ENCODE data around the gene KRTAP19-8. TPM values are rescaled to one million over a fixed set of nuclear protein-coding genes. Genes with fewer than 3 reads are reported as not detected.

Gene KRTAP19-8
- not detected for total RNA-seq
- polyA plus RNA-seq = not detected
- total RNA-seq = not detected

GRCh38 chr21:31038376-31038775 is at the start of gene KRTAP19-8:
TSS of gene KRTAP19-8 (minus strand) at chr21:31038476. CDS start at chr21:31038443, 33 bp downstream.
- Mint-ChIP-seq H3K9me3 (peaks cover 0 to 10% (median 3%) of the 10 kb centered on the region in 11 donors), H3K4me1 (no peaks in the 10 kb centered on the region), H3K4me3 (no peak within 1 kb of the TSS), H3K27ac (no peak within 1 kb of the TSS), H3K36me3 (peaks cover 0 to 3% (median 0%) of the 10 kb centered on the region in 5 donors), H3K27me3 (peaks cover 11 to 32% (median 20%) of the 10 kb centered on the region in 5 donors)
- CTCF ChIA-PET = no interaction called here
- intact Hi-C loops (cut with micrococcal nuclease) = no loop called here
- H3K4me1 ChIP-seq (ENCODE audit: control insufficient read depth in 2 of 2, insufficient read depth in 2 of 2, low read length in 2 of 2) = no peaks in the 10 kb centered on the region
- no peaks in the 10 kb centered on the region for H3K36me3 ChIP-seq (ENCODE audit: control insufficient read depth in 2 of 3, insufficient read depth in 3 of 3, low read length in 3 of 3)
- H3K27ac ChIP-seq (ENCODE audit: low read depth, low read length) = no peak within 1 kb of the TSS
- DNase-seq (no peak), ATAC-seq (no peak)
- POLR2A ChIA-PET = no interaction called here
- no peaks in the 10 kb centered on the region for H3K27me3 ChIP-seq (ENCODE audit: control insufficient read depth in 2 of 2, insufficient read depth in 2 of 2, low read length in 2 of 2)
- no peaks in the 10 kb centered on the region for H3K9me3 ChIP-seq (ENCODE audit: control insufficient read depth in 2 of 3, low read length in 3 of 3)
- no peak within 1 kb of the TSS for H3K4me3 ChIP-seq (ENCODE audit: low read length)

- no peaks in the 10 kb centered on the region for H3K9me3 ChIP-seq (ENCODE audit: control insufficient read depth in 2 of 3, low read length in 3 of 3)
- H3K4me1 Mint-ChIP-seq = peaks cover 0 to 17% (median 9%) of the 10 kb centered on the region in 7 donors
- H3K36me3 Mint-ChIP-seq = no peaks in the 10 kb centered on the region
- peak overlapping the region in 1 of 9 donors; percentile 39 for H3K27ac Mint-ChIP-seq
- no peaks in the 10 kb centered on the region for H3K27me3 ChIP-seq (ENCODE audit: control insufficient read depth in 2 of 2, insufficient read depth in 2 of 2, low read length in 2 of 2)
- intact Hi-C loops (cut with micrococcal nuclease) = loop anchor here (2.0 to 5.0 kb wide), 3 partner anchors 583 to 1996 kb away; no protein-coding TSS in a partner anchor
- no peaks in the 10 kb centered on the region for H3K36me3 ChIP-seq (ENCODE audit: control insufficient read depth in 2 of 3, insufficient read depth in 3 of 3, low read length in 3 of 3)
- H3K4me1 ChIP-seq (ENCODE audit: control insufficient read depth in 2 of 2, insufficient read depth in 2 of 2, low read length in 2 of 2) = no peaks in the 10 kb centered on the region
- ATAC-seq = no peak
- CTCF ChIA-PET = interaction anchor here (0.8 to 0.9 kb wide), 2 partner anchors 10 to 1043 kb away, joined by 4 read pairs; no protein-coding TSS in a partner anchor
- peak overlapping the region in 6 of 10 donors; percentile 10 to 60 (median 44) for H3K4me3 Mint-ChIP-seq
- H3K27ac ChIP-seq (ENCODE audit: low read depth, low read length) = no peak overlapping the region
- no peak overlapping the region for H3K4me3 ChIP-seq (ENCODE audit: low read length)
- peaks cover 0 to 36% (median 4%) of the 10 kb centered on the region in 5 donors for H3K27me3 Mint-ChIP-seq
- POLR2A ChIA-PET = no interaction called here
- peaks cover 0 to 2% (median 0%) of the 10 kb centered on the region in 11 donors for H3K9me3 Mint-ChIP-seq
- no peak for DNase-seq
Measured at GRCh38 chr21:31087639-31088473, 49.6 kb upstream of the KRTAP19-8 start.

- ChIA-PET POLR2A (no interaction called here), CTCF (interaction anchor here (1.2 kb wide), 1 partner anchor 1040 kb away, joined by 3 read pairs; no protein-coding TSS in a partner anchor)
- ATAC-seq = no peak
- H3K27ac Mint-ChIP-seq = no peak overlapping the region
- H3K4me1 ChIP-seq (ENCODE audit: control insufficient read depth in 2 of 2, insufficient read depth in 2 of 2, low read length in 2 of 2) = no peaks in the 10 kb centered on the region
- H3K27me3 Mint-ChIP-seq = peaks cover 0 to 17% (median 0%) of the 10 kb centered on the region in 5 donors
- no peaks in the 10 kb centered on the region for H3K27me3 ChIP-seq (ENCODE audit: control insufficient read depth in 2 of 2, insufficient read depth in 2 of 2, low read length in 2 of 2)
- no peak overlapping the region for H3K4me3 Mint-ChIP-seq
- no peaks in the 10 kb centered on the region for H3K9me3 ChIP-seq (ENCODE audit: control insufficient read depth in 2 of 3, low read length in 3 of 3)
- DNase-seq = no peak
- intact Hi-C loops (cut with micrococcal nuclease) = loop anchor here in 1 of 2 donors (5.0 kb wide), 1 partner anchor 1992 kb away; no protein-coding TSS in a partner anchor
- no peak overlapping the region for H3K27ac ChIP-seq (ENCODE audit: low read depth, low read length)
- no peak overlapping the region for H3K4me3 ChIP-seq (ENCODE audit: low read length)
- peaks cover 0 to 17% (median 8%) of the 10 kb centered on the region in 7 donors for H3K4me1 Mint-ChIP-seq
- no peaks in the 10 kb centered on the region for H3K36me3 Mint-ChIP-seq
- no peaks in the 10 kb centered on the region for H3K36me3 ChIP-seq (ENCODE audit: control insufficient read depth in 2 of 3, insufficient read depth in 3 of 3, low read length in 3 of 3)
- peaks cover 0 to 2% (median 0%) of the 10 kb centered on the region in 11 donors for H3K9me3 Mint-ChIP-seq
Measured at GRCh38 chr21:31084689-31085088, 46.4 kb upstream of the KRTAP19-8 start.

GRCh38 chr21:31078796-31079195 is 40.5 kb upstream of the KRTAP19-8 start:
- ChIA-PET POLR2A (no interaction called here), CTCF (interaction anchor here (0.6 to 0.7 kb wide), 2 partner anchors 737 to 741 kb away, joined by 3 read pairs; partner anchors contain the start of gene KRTAP27-1)
- intact Hi-C loops (cut with micrococcal nuclease) = no loop called here
- no peak for DNase-seq
- Histone ChIP-seq H3K36me3 (ENCODE audit: control insufficient read depth in 2 of 3, insufficient read depth in 3 of 3, low read length in 3 of 3) (no peaks in the 10 kb centered on the region), H3K9me3 (ENCODE audit: control insufficient read depth in 2 of 3, low read length in 3 of 3) (no peaks in the 10 kb centered on the region), H3K27ac (ENCODE audit: low read depth, low read length) (no peak overlapping the region), H3K4me1 (ENCODE audit: control insufficient read depth in 2 of 2, insufficient read depth in 2 of 2, low read length in 2 of 2) (no peaks in the 10 kb centered on the region), H3K27me3 (ENCODE audit: control insufficient read depth in 2 of 2, insufficient read depth in 2 of 2, low read length in 2 of 2) (no peaks in the 10 kb centered on the region), H3K4me3 (ENCODE audit: low read length) (no peak overlapping the region)
- no peak for ATAC-seq
- H3K27ac Mint-ChIP-seq = no peak overlapping the region
- no peaks in the 10 kb centered on the region for H3K36me3 Mint-ChIP-seq
- peaks cover 0 to 10% (median 4%) of the 10 kb centered on the region in 5 donors for H3K27me3 Mint-ChIP-seq
- H3K4me3 Mint-ChIP-seq = no peak overlapping the region
- H3K4me1 Mint-ChIP-seq = peaks cover 0 to 10% (median 0%) of the 10 kb centered on the region in 7 donors
- no peaks in the 10 kb centered on the region for H3K9me3 Mint-ChIP-seq

- H3K36me3 ChIP-seq (ENCODE audit: control insufficient read depth in 2 of 3, insufficient read depth in 3 of 3, low read length in 3 of 3) = no peaks in the 10 kb centered on the region
- no peaks in the 10 kb centered on the region for H3K4me1 ChIP-seq (ENCODE audit: control insufficient read depth in 2 of 2, insufficient read depth in 2 of 2, low read length in 2 of 2)
- no peaks in the 10 kb centered on the region for H3K9me3 ChIP-seq (ENCODE audit: control insufficient read depth in 2 of 3, low read length in 3 of 3)
- H3K27me3 ChIP-seq (ENCODE audit: control insufficient read depth in 2 of 2, insufficient read depth in 2 of 2, low read length in 2 of 2) = no peaks in the 10 kb centered on the region
- Mint-ChIP-seq H3K9me3 (no peaks in the 10 kb centered on the region), H3K36me3 (no peaks in the 10 kb centered on the region), H3K4me1 (peaks cover 0 to 10% (median 0%) of the 10 kb centered on the region in 7 donors), H3K27ac (no peak overlapping the region), H3K4me3 (no peak overlapping the region), H3K27me3 (peaks cover 0 to 14% (median 4%) of the 10 kb centered on the region in 5 donors)
- no peak for DNase-seq
- ChIA-PET POLR2A (no interaction called here), CTCF (no interaction called here)
- no peak overlapping the region for H3K27ac ChIP-seq (ENCODE audit: low read depth, low read length)
- no peak for ATAC-seq
- intact Hi-C loops (cut with micrococcal nuclease) = no loop called here
- no peak overlapping the region for H3K4me3 ChIP-seq (ENCODE audit: low read length)
Measured at GRCh38 chr21:31078216-31078615, 39.9 kb upstream of the KRTAP19-8 start.

GRCh38 chr21:31075848-31076247 is 37.6 kb upstream of the KRTAP19-8 start:
- no peaks in the 10 kb centered on the region for H3K36me3 Mint-ChIP-seq
- POLR2A ChIA-PET = interaction anchor here (0.6 kb wide), 1 partner anchor 236 kb away, joined by 3 read pairs; no protein-coding TSS in a partner anchor
- H3K9me3 Mint-ChIP-seq = no peaks in the 10 kb centered on the region
- intact Hi-C loops (cut with micrococcal nuclease) = no loop called here
- no peaks in the 10 kb centered on the region for H3K4me1 ChIP-seq (ENCODE audit: control insufficient read depth in 2 of 2, insufficient read depth in 2 of 2, low read length in 2 of 2)
- ATAC-seq (no peak), DNase-seq (no peak)
- no peak overlapping the region for H3K27ac ChIP-seq (ENCODE audit: low read depth, low read length)
- H3K27ac Mint-ChIP-seq = no peak overlapping the region
- H3K4me1 Mint-ChIP-seq = peaks cover 0 to 11% (median 0%) of the 10 kb centered on the region in 7 donors
- peaks cover 0 to 23% (median 9%) of the 10 kb centered on the region in 5 donors for H3K27me3 Mint-ChIP-seq
- CTCF ChIA-PET = interaction anchor here (1.3 kb wide), 1 partner anchor 10 kb away, joined by 5 read pairs; no protein-coding TSS in a partner anchor
- H3K36me3 ChIP-seq (ENCODE audit: control insufficient read depth in 2 of 3, insufficient read depth in 3 of 3, low read length in 3 of 3) = no peaks in the 10 kb centered on the region
- H3K9me3 ChIP-seq (ENCODE audit: control insufficient read depth in 2 of 3, low read length in 3 of 3) = no peaks in the 10 kb centered on the region
- no peak overlapping the region for H3K4me3 ChIP-seq (ENCODE audit: low read length)
- H3K4me3 Mint-ChIP-seq = no peak overlapping the region
- no peaks in the 10 kb centered on the region for H3K27me3 ChIP-seq (ENCODE audit: control insufficient read depth in 2 of 2, insufficient read depth in 2 of 2, low read length in 2 of 2)

Measured in naive thymus-derived CD4-positive, alpha-beta T cell (primary cell).